LNCaP clone FGC (cell line): ENCODE results near the gene AVEN.
A peak's percentile ranks its signal among the peaks of the same experiment; 100 is the strongest.

Source experiments
- DNase-seq: peaks from one replicate; pipeline ENCODE4 v3.0.0-alpha.2; 2011; ENCODE audit warnings: low read depth
- H3K4me3 ChIP-seq: 2 replicates; pipeline ENCODE4 v1.5.1; 2011; ENCODE audit warnings: mild to moderate bottlenecking, low read depth, low read length, control low read depth
- CTCF ChIP-seq: IDR thresholded peaks from 2 replicates; pipeline ENCODE4 v1.5.1; 2012; ENCODE audit warnings: mild to moderate bottlenecking; ENCODE audit not compliant: control insufficient read depth, insufficient read depth; ENCODE audit errors: extremely low read depth

Gene AVEN

GRCh38 chr15:33882921-33883320 lies 156.1 kb downstream of the AVEN start:
- no peak for DNase-seq
- TF ChIP-seq CTCF: no peak
- H3K4me3 ChIP-seq: no peak overlapping the region

- no peak for DNase-seq
- no peak for TF ChIP-seq CTCF
- no peak overlapping the region for H3K4me3 ChIP-seq
These were observed 164.8 kb downstream of the AVEN start for GRCh38 chr15:33874156-33874555.

- DNase-seq: no peak
- H3K4me3 ChIP-seq: no peak overlapping the region
- TF ChIP-seq CTCF: no peak
These were observed 166.4 kb downstream of the AVEN start for GRCh38 chr15:33872416-33873106.

GRCh38 chr15:33871980-33872379 lies 167.0 kb downstream of the AVEN start:
- TF ChIP-seq CTCF: no peak
- H3K4me3 ChIP-seq: no peak overlapping the region
- no peak for DNase-seq

- DNase-seq: peak; percentile 82
- H3K4me3 ChIP-seq: no peak overlapping the region
- no peak for TF ChIP-seq CTCF
These were observed 172.8 kb downstream of the AVEN start for GRCh38 chr15:33866101-33866737.

GRCh38 chr15:33865416-33865815 lies 173.6 kb downstream of the AVEN start:
- no peak for DNase-seq
- no peak overlapping the region for H3K4me3 ChIP-seq
- no peak for TF ChIP-seq CTCF

GRCh38 chr15:33864360-33865075 lies 174.5 kb downstream of the AVEN start:
- H3K4me3 ChIP-seq: no peak overlapping the region
- no peak for DNase-seq
- TF ChIP-seq CTCF: no peak
